GM12878 (cell line): Measurements from ENCODE around the gene DLG2.

Experiments
- CBX5 ChIP-seq: sonication (generic); IDR thresholded peaks from 2 replicates; pipeline ENCODE4 v1.6.1; 2016; ENCODE audit warnings: low read depth, moderate library complexity, mild to moderate bottlenecking, inconsistent platforms
- CHD2 ChIP-seq: IDR thresholded peaks from 2 replicates; pipeline ENCODE4 v1.6.1; 2011; ENCODE audit warnings: low read depth, low read length, improper control_type of control experiment, borderline replicate concordance
- CREB1 ChIP-seq: IDR thresholded peaks from 2 replicates; pipeline ENCODE4 v1.6.1; 2012; ENCODE audit warnings: low read depth, mild to moderate bottlenecking, inconsistent platforms
- ESRRA ChIP-seq: IDR thresholded peaks from 2 replicates; pipeline ENCODE4 v1.6.1; 2012; ENCODE audit warnings: mild to moderate bottlenecking, low read length, improper control_type of control experiment
- HDAC6 ChIP-seq: fragments of 200-600 bp; sonication (generic); IDR thresholded peaks from one replicate; pipeline ENCODE4 v1.8.0; 2017; ENCODE audit warnings: antibody characterized with exemption; ENCODE audit not compliant: unreplicated experiment
- POLR2AphosphoS5 ChIP-seq: IDR thresholded peaks from 2 replicates; pipeline ENCODE4 v1.6.1; 2011; ENCODE audit warnings: mild to moderate bottlenecking, low read length, inconsistent platforms
- POU2F2 ChIP-seq: IDR thresholded peaks from 3 replicates; pipeline ENCODE4 v1.6.1; 2011; ENCODE audit warnings: low read depth, mild to moderate bottlenecking, low read length, borderline replicate concordance
- SIN3A ChIP-seq: IDR thresholded peaks from 2 replicates; pipeline ENCODE4 v1.6.1; 2012; ENCODE audit warnings: low read depth, low read length, improper control_type of control experiment
- TCF7 ChIP-seq: IDR thresholded peaks from 2 replicates; pipeline ENCODE4 v1.6.1; 2014; ENCODE audit warnings: antibody characterized with exemption, borderline replicate concordance
- ZBED1 ChIP-seq: IDR thresholded peaks from 2 replicates; pipeline ENCODE4 v1.6.1; 2016; ENCODE audit warnings: borderline replicate concordance
- TF ChIP-seq, protein P1 (sequence below), 3 experiments: IDR thresholded peaks in 2 of 3; conservative IDR thresholded peaks in 1 of 3; 2 replicates each; pipeline ENCODE4 v1.5.1; 2011; ENCODE audit warnings: low read depth in 3 of 3, low read length in 3 of 3, mild to moderate bottlenecking in 3 of 3, control low read depth in 2 of 3, moderate library complexity in 2 of 3, inconsistent platforms in 1 of 3, mixed read lengths in 1 of 3; ENCODE audit not compliant: control insufficient read depth in 2 of 3, insufficient read depth in 1 of 3; ENCODE audit errors: extremely low read depth in 1 of 3
- TF ChIP-seq, protein P2 (sequence below): IDR thresholded peaks from 2 replicates; pipeline ENCODE4 v1.6.1; 2012; ENCODE audit warnings: mild to moderate bottlenecking, low read depth, low read length
- TF ChIP-seq, protein P3 (sequence below): fragments of 450-650 bp; formaldehyde crosslinking; IDR thresholded peaks from 2 replicates; pipeline ENCODE4 v1.4.0; 2022; ENCODE audit warnings: mild to moderate bottlenecking, moderate library complexity

DNA sequence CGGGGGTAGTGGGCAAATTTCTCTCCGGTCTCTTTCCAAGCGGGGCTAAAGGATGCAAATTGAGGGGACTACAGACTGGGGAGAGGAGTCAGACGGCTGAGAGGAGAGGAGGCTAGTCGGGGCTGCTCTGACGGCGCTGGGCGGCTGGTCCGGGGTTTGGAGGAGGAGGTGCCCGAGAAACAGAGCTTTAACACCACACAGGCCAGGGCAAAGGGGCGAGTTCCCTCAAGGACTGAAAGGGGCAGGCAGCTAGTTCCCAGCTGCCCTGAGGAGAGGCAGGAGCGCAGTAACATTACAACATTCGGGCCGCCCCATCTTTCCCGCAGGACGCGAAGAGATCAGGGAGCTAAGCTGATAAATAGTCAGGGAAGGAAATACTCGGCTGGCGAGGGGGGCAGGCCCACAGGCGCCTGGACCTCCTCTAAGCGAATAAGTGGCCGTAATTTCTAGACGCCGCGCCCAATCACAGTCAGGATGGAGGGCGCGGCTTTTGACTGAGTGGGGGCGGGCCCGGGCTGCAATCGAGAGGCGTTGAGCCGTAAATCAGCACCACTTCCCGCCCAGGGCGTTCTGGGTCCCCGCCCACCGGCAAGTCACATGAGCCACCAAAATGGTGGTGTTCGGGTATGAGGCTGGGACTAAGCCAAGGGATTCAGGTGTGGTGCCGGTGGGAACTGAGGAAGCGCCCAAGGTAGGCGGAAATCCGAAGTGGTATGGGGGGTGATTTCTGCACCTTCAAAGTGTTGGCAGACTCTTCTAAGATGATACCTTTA, 1.0 kb upstream of the DLG2 start, which contains the start of gene TMEM126B:
- TF ChIP-seq CREB1 (peak; percentile 17; the same call in 1 of the 2 replicates), TCF7 (no peak), CHD2 (0 out of 2 replicates have a peak, but pooled peaks have one; percentile 49), POU2F2 (peak; percentile 74; the same call in 2 of the 3 replicates), POLR2AphosphoS5 (peak; percentile 92), CBX5 (no peak), ZBED1 (no peak), HDAC6 (no peak), ESRRA (no peak), SIN3A (no peak)
- TF ChIP-seq, protein P1, sequence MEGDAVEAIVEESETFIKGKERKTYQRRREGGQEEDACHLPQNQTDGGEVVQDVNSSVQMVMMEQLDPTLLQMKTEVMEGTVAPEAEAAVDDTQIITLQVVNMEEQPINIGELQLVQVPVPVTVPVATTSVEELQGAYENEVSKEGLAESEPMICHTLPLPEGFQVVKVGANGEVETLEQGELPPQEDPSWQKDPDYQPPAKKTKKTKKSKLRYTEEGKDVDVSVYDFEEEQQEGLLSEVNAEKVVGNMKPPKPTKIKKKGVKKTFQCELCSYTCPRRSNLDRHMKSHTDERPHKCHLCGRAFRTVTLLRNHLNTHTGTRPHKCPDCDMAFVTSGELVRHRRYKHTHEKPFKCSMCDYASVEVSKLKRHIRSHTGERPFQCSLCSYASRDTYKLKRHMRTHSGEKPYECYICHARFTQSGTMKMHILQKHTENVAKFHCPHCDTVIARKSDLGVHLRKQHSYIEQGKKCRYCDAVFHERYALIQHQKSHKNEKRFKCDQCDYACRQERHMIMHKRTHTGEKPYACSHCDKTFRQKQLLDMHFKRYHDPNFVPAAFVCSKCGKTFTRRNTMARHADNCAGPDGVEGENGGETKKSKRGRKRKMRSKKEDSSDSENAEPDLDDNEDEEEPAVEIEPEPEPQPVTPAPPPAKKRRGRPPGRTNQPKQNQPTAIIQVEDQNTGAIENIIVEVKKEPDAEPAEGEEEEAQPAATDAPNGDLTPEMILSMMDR (IDR thresholded peaks at IDR 0.05 in 2 of 3, conservative IDR thresholded peaks at IDR 0.05 in 1 of 3; ENCODE audit: control insufficient read depth in 2 of 3, extremely low read depth in 1 of 3, insufficient read depth in 1 of 3, low read depth in 3 of 3, low read length in 3 of 3): no peak
- TF ChIP-seq, protein P2, sequence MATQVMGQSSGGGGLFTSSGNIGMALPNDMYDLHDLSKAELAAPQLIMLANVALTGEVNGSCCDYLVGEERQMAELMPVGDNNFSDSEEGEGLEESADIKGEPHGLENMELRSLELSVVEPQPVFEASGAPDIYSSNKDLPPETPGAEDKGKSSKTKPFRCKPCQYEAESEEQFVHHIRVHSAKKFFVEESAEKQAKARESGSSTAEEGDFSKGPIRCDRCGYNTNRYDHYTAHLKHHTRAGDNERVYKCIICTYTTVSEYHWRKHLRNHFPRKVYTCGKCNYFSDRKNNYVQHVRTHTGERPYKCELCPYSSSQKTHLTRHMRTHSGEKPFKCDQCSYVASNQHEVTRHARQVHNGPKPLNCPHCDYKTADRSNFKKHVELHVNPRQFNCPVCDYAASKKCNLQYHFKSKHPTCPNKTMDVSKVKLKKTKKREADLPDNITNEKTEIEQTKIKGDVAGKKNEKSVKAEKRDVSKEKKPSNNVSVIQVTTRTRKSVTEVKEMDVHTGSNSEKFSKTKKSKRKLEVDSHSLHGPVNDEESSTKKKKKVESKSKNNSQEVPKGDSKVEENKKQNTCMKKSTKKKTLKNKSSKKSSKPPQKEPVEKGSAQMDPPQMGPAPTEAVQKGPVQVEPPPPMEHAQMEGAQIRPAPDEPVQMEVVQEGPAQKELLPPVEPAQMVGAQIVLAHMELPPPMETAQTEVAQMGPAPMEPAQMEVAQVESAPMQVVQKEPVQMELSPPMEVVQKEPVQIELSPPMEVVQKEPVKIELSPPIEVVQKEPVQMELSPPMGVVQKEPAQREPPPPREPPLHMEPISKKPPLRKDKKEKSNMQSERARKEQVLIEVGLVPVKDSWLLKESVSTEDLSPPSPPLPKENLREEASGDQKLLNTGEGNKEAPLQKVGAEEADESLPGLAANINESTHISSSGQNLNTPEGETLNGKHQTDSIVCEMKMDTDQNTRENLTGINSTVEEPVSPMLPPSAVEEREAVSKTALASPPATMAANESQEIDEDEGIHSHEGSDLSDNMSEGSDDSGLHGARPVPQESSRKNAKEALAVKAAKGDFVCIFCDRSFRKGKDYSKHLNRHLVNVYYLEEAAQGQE: 0 out of 2 replicates have a peak, but pooled peaks have one; percentile 36
- TF ChIP-seq, protein P3, sequence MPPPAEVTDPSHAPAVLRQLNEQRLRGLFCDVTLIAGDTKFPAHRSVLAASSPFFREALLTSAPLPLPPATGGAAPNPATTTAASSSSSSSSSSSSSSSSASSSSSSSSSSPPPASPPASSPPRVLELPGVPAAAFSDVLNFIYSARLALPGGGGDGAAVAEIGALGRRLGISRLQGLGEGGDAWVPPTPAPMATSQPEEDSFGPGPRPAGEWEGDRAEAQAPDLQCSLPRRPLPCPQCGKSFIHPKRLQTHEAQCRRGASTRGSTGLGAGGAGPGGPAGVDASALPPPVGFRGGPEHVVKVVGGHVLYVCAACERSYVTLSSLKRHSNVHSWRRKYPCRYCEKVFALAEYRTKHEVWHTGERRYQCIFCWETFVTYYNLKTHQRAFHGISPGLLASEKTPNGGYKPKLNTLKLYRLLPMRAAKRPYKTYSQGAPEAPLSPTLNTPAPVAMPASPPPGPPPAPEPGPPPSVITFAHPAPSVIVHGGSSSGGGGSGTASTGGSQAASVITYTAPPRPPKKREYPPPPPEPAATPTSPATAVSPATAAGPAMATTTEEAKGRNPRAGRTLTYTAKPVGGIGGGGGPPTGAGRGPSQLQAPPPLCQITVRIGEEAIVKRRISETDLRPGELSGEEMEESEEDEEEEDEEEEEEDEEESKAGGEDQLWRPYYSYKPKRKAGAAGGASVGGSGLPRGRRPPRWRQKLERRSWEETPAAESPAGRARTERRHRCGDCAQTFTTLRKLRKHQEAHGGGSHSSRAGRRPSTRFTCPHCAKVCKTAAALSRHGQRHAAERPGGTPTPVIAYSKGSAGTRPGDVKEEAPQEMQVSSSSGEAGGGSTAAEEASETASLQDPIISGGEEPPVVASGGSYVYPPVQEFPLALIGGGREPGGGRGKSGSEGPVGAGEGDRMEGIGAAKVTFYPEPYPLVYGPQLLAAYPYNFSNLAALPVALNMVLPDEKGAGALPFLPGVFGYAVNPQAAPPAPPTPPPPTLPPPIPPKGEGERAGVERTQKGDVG: no peak
